Measurements from ENCODE around the gene FAM181A.

- no peak for TF ChIP-seq CTCF (IDR thresholded peaks at IDR 0.05)
- no peak for TF ChIP-seq EP300 (IDR thresholded peaks at IDR 0.05)
Observed at GRCh38 chr14:93941293-93941910, 14.3 kb downstream of the FAM181A start.

Measured in suprapubic skin (tissue), 3 donors.